Measurements from ENCODE around the gene ABLIM1.

Gene ABLIM1

DNA sequence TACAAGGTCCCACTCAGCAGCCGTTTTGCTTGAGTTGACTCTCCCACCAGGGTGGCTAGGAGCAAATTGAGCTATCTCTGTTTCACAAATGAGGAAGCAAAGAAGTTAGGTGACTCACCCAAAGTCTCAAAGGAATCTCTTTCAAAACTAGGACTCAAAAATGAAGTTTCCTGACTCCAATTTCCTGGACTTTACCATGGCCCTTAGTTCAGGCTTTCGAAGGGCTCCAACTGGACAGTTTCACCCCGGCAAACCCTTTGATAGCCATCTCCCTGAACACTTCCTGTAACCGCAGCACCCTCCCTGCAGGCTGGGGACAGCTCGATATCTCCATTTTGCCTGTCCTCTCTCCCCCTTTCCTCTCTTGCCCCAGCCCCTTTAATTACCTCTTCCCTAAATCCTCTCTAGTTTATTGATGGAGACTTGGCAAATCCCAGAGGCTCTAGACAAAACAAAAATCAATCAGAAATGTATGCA is 249.1 kb downstream of the ABLIM1 start:
- TF ChIP-seq, protein P1, sequence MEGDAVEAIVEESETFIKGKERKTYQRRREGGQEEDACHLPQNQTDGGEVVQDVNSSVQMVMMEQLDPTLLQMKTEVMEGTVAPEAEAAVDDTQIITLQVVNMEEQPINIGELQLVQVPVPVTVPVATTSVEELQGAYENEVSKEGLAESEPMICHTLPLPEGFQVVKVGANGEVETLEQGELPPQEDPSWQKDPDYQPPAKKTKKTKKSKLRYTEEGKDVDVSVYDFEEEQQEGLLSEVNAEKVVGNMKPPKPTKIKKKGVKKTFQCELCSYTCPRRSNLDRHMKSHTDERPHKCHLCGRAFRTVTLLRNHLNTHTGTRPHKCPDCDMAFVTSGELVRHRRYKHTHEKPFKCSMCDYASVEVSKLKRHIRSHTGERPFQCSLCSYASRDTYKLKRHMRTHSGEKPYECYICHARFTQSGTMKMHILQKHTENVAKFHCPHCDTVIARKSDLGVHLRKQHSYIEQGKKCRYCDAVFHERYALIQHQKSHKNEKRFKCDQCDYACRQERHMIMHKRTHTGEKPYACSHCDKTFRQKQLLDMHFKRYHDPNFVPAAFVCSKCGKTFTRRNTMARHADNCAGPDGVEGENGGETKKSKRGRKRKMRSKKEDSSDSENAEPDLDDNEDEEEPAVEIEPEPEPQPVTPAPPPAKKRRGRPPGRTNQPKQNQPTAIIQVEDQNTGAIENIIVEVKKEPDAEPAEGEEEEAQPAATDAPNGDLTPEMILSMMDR (IDR thresholded peaks at IDR 0.05; ENCODE audit: low read length, missing control alignments) = no peak
- H3K4me3 ChIP-seq (replicated peaks; ENCODE audit: low read depth, low read length) = no peak overlapping the region
- no peak for DNase-seq (ENCODE audit: low read depth)

DNA sequence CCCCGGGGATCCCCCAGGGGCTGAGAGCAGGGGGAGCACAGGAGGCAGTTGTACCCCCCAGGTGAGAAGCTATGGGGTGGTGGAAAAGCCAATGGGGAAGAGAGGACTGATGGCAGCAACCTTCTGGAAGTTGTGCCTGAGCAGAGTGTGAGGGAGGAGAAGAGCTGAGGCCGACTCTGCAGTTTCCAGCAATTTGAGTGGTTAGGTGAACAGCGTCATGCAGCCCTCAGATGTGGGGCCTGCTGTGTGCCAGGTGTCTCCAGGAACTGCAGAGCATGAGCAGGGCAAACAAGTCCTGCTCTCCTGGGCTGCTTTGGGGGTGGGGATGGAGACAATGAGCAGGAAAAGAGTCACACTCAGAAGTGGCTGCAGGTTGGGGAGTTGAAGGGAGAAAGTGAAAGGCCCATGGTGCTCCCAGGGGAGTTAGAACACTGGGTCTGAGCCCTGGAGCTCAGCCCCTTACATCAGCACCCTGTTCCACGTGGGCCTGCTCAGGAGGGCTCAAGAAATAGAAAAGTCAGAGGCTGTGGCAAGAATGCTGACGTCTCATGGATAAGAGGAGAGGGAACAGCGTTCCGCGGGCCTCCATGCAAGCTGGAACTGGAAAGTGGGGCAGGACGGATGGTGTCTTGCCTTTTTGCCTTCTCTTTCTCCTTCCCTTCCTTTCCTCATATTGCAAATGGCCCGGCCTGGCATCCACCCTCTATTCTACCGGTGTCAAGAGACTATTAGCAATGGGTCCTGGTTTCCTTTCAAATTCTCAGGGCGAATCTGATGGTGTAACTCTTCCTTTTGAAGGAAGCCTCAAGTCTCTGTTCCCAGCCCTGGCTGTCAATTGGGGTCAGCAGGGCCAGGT is 249.7 kb downstream of the ABLIM1 start:
- H3K4me3 ChIP-seq (replicated peaks; ENCODE audit: low read depth, low read length) = no peak overlapping the region
- TF ChIP-seq, protein P1 (IDR thresholded peaks at IDR 0.05; ENCODE audit: low read length, missing control alignments) = no peak
- DNase-seq (ENCODE audit: low read depth) = no peak

DNA sequence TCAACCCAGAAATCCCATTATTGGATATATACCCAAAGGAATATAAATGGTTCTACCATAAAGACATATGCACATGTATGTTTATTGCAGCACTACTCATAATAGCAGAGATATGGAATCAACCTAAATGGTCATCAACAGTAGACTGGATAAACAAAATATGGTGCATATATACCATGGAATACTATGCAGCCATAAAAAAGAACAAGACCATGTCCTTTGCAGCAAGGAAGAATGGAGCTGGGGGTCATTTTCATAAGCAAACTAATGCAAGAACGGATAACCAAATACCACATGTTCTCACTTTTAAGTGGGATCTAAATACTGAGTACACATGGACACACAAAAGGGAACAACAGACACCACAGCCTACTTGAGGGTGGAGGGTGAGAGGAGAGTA is 251.6 kb downstream of the ABLIM1 start:
- no peak overlapping the region for H3K4me3 ChIP-seq (replicated peaks; ENCODE audit: low read depth, low read length)
- TF ChIP-seq, protein P1 (IDR thresholded peaks at IDR 0.05; ENCODE audit: low read length, missing control alignments) = no peak
- DNase-seq (ENCODE audit: low read depth) = no peak

DNA sequence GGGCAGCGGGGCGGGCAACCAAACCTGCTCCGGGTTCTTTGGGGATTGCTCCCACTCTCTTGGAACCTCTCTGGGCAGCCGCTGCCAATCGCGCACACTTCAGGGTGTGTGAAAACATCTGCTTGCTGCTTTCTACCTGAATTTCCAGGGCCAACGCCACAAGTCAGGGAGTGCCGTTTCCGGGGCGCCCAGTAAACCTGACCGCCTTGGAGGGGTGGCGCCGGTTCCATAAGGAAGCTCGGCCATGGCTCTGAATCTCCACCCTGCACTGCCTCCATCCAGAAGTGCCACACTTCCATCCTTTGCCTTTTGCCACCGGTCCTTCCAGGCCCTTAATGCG is 253.1 kb downstream of the ABLIM1 start:
- TF ChIP-seq, protein P1 (IDR thresholded peaks at IDR 0.05; ENCODE audit: low read length, missing control alignments) = no peak
- no peak for DNase-seq (ENCODE audit: low read depth)

DNA sequence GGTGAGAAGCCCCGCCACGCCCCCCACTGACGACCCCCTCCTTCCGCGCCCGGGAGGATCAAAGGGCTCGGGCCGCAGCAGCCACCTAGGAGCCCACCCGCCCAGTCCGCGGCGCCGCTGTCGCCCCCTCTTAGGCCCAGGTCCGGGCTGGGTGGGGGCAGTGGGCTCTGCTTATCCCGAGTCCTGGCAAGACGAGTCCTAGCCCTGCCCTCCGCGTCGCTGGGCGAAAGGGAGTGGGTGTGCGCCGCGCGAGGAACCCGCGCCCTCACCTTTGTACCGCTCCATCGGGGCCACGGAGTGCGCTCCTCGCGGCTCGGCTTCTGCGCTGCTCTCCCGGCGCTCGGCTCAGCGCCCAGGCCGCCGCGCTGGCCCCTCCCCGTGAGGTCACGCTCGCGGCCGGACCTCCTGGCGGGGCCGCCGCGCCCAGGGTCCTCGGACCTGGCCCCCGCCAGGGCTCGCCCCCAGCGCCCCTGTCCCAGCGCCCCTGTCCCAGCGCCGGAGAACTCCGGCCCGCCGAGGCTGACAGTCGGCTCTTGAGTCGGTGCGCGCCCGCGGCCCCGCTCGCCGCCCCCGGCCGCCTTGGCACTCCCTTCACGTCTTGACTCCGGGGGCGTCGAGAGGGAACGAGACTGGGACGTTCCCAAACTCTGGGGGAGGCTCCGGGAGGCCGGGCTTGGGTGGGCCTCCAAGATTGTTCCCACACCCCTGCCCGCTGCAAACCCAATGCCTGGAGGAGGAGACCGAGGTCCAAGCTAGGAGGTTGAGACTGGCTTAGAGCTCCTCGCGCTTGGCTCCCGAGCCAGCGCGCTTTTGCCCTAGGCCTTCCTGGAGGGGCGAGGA is 253.7 kb downstream of the ABLIM1 start, which contains the start of gene AFAP1L2:
AFAP1L2 (minus strand) TSS at position 332 of the 840 bp plus-strand sequence; CDS start at position 285, 47 bp downstream.
- peak within 1 kb of the TSS; percentile 27 for H3K4me3 ChIP-seq (replicated peaks; ENCODE audit: low read depth, low read length)

More for the DNA sequence above, 253.1 kb downstream of the ABLIM1 start:
- H3K4me3 ChIP-seq (replicated peaks; ENCODE audit: low read depth, low read length) = no peak overlapping the region

DNA sequence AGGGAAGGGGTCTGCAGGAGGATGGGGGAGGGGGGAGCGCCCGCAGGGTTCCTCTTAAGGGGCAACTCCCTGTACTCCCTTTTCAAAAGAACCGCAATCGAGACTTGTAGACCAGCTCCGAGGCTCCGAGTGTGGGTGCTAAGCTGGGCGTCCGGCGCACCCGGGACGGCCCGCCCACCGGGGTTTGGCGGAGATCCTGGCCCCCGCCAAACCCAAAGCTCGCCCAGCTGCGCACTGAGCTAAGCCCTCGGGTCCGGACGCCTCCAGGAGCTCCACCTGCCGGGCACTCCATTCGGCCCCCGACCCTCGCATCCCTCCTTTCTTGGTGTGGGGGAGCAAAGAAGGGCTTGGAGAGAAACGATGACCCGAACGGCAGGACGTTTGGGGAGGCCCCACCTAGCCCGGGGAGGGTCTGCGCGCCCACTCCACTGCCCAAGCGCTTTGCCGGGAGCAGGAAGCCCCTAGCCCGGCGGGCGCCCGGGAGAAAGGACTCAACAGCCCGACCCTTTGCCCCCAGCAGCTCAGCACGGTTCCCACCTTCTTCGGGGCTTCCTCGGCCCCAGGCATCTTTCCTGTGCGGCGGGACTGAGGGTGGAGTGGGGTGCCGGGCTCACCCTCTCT is 254.4 kb downstream of the ABLIM1 start:
- TF ChIP-seq, protein P1 (IDR thresholded peaks at IDR 0.05; ENCODE audit: low read length, missing control alignments) = peak; percentile 2
- DNase-seq (ENCODE audit: low read depth) = no peak
- peak overlapping the region; percentile 27 for H3K4me3 ChIP-seq (replicated peaks; ENCODE audit: low read depth, low read length)

More for the DNA sequence above, 253.7 kb downstream of the ABLIM1 start, which contains the start of gene AFAP1L2:
- TF ChIP-seq, protein P1 (IDR thresholded peaks at IDR 0.05; ENCODE audit: low read length, missing control alignments) = no peak
- DNase-seq (ENCODE audit: low read depth) = no peak

Data from fibroblast of pulmonary artery (primary cell).